ENCODE measurements around the gene SKAP1.
"Not testable (repeated sequence)": the region's sequence is repeated elsewhere in the genome, so short reads cannot be mapped to it uniquely, and the experiment has no call there.

The SKAP1 gene

DNA sequence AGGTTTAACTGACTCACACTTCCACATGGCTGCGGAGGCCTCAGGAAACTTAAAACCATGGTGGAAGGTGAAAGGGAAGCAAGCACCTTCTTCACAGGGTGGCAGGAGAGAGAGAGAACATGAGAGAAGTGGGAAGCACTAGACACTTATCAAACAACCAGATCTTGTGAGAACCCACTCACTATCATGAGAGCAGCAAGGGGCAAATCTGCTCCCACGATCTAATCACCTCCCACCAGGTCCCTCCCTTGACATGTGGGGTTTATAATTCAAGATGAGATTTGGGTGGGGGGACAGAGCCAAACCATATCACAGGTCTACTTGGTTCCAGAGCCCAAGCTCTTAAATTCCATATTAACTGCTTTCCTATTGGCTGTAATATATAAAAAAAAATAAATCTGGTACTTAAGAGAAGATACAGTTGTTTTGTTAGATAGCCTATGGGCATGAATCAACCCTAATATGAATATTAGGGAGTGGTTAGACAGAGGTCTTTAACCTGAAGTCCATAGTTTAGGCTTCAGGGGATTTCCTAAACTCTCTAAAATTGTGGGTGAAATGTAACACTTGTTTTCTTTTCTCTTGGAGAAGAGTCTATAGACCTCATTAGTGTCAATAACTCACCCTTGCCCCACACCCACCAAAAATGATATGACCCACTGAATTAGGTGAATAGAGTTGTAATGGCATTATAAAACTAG lies 56.7 kb downstream of the SKAP1 start:
- DNase-seq (ENCODE audit: low read depth in 1 of 2, low spot score in 1 of 2): no peak

DNA sequence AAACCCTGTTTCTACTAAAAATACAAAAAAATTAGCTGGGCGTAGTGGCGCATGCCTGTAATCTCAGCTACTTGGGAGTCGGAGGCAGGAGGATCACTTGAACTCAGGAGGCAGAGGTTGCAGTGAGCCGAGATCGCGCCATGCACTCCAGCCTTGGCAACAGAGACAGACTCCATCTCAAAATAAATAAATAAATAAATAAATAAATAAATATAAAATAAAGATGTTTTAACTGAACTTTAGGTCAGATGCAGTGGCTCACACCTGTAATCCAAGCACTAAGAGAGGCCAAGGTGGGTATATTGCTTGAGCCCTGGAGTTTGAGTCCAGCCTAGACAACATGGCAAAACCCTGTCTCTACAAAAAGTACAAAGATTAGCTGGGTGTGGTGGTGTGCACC lies 61.0 kb downstream of the SKAP1 start:
- DNase-seq (ENCODE audit: low read depth in 1 of 2, low spot score in 1 of 2): not testable (repeated sequence)

DNA sequence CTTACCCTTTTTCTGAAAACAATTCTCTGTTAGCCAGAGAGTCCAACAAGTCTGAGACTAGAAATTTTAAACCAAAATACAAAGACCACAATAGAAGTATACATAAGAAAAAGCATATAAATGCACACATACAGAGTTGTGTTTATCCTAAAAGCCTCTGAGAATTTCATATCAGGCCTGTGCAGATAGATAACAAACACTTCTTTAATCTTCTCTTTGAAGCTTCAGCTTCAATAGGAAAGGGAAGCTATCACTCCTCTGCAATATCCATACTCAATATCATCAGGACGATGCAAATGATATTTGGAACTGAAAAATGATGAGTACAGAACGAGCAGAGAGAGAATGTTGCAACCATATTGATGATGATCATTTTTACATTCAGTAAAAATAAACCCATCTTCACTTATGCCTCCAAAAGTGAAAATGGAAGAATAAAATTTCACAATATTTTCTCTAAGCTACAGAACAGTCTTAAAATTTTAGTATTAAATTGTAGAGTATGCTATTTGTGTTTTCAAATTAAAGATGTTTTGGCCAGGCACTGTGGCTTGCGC lies 61.6 kb downstream of the SKAP1 start:
- no peak for DNase-seq (ENCODE audit: low read depth in 1 of 2, low spot score in 1 of 2)

DNA sequence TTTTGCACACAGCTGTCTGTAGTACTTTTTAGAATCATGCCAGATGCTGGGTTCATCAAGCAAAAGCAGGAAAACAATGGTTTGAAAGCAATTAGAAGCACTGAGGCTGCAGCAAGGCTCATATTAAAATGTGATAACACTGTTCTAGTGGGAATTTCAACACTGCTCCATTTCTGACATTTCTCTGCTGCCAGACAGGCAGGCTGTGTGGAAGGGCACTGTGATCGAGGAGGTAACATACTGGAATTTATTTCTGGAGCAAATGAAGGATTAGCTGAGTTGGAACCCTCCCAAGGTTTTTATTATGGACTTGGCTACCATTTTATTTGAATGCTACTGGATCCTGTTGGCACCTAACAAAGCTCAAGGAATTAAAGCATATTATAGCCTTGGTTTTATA lies 66.9 kb downstream of the SKAP1 start:
- no peak for DNase-seq (ENCODE audit: low read depth in 1 of 2, low spot score in 1 of 2)

DNA sequence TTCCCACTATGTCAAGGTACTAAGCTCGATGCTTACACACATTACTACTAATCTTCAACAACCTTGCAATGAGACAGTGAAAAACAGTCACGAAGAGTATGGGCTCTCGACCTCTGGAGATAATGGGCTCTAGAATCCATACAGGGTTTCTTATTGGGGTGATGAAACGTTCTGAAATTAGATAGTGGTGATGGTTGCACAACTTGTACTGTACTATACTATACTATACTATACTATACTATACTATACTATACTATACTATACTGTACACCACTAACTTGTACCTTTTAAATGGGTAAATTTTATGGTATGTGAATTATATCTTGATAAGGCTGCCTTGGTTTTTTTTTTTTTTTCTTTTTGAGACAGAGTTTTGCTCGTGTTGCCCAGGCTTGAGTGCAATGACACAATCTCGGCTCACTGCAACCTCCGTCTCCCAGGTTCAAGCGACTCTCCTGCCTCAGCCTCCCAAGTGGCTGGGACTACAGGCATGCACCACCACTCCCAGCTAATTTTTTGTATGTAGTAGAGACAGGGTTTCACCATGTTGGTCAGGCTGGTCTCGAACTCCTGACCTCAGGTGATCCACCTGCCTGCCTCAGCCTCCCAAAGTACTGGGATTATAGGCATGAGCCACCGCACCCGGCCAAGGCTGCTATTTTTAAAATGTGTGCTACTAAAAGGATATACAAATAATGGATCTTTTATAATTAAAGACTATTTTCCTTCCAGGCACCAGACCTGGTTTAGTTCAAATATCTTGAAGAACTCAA lies 69.0 kb downstream of the SKAP1 start:
- not testable (repeated sequence) for DNase-seq (ENCODE audit: low read depth in 1 of 2, low spot score in 1 of 2)

DNA sequence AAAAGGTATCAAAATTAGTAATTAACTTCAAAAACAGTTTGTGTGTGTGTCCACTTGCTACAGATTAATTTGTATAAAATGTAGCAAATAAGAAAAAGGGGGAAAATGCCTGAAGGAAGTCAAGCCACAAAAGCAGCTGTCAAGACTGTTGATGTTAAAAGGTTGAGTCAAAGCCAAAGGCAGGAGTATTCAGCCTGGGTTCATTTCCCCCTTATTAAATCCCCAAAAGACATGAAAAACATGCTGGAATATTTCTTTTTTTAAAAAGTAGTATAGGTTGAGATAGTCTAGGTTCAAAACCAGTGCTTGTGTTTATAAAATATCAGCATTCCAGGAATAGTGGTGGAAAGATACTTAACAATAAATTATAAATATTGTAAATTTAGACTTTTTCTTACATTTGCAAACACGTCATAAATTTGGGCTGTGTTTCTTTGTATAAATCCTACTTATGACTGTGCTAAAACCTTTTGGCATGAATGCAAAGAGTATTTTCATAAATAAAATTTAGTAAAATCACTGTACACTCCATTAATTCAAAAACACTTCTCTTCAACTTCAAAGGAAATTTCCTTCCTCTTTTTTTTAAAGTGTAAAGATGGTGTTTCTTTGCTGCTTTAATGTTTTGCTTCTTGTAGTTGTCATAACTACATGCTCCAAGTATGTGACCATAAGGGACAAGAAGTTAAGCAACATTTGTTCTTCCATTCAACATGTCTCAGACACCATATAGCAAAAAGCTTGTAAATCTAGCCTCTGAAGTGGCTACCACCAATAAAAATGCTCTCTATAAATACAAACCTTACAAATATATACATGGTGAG lies 72.0 kb downstream of the SKAP1 start:
- no peak for DNase-seq (ENCODE audit: low read depth in 1 of 2, low spot score in 1 of 2)

DNA sequence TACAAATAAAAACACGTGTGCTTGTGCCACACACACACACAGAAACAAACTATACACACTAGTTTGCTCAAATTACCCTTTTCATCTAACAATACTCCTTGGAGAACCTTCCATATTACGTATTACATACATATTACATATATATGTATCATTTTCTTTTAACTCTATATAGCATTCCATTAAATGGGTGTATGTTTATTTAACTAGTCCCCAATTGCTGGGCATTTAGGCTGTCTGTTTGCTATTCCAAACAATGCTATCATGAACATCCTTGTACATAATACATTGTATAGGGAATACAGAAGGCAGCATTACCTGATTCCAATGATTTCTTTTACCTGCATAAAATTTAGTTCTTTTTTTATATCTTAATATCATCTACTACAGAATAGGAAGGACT lies 73.1 kb downstream of the SKAP1 start:
- DNase-seq (ENCODE audit: low read depth in 1 of 2, low spot score in 1 of 2): no peak

DNA sequence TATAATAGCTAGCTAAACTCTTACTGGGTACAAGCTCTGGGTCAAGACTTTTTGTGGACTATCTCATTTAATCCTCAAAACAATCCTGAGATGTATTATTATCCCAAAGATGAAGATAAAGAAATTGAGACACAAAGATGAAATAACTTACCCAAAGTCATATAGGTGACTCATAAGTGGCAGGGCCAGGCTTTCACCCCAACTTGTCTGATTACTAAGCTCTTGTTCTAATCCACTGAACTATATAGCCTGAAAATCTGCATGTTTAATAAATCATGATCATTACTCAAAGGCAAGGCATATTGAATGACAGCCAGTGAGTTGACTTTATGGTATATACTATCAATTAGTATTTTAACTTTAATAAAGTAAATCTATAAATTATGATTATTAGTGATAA lies 77.4 kb downstream of the SKAP1 start:
- no peak for DNase-seq (ENCODE audit: low read depth in 1 of 2, low spot score in 1 of 2)

DNA sequence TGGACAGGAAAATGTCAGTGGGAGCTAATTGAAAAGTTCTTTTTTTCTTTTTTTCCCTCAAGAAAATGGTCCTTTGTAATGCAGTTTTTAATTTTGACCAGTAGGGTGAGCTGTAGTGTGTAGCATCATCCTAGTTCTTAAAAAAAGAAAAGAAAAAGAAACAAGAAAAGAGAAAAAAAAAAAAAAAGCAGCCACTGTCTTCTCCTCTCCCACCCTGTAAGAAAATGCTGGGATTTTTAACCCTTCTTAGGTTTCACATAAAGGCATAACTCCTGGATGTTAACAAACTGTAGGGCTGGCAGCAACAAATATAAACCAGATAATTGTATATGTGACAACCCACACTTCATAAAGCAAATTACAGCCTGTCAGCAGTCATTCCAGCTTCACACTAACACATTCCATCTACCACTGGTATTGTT lies 78.1 kb downstream of the SKAP1 start:
- DNase-seq (ENCODE audit: low read depth in 1 of 2, low spot score in 1 of 2): no peak

DNA sequence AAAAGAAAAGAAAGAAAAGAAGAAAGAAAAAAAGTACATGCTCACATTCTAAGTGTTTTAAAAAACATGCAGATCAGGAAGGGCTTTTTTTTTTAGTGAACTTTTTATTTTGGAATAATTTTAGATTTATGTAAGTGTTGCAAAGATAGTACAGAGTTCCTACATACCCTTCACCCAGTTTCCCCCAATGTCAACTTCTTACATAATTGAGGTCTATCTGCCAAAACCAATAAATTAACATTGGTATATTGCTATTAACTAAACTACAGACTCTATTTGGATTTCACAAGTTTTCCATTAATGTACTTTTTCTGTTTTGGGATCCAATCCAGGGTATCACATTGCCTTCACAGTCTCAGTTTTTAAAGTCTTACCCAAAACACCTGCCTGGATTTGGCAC lies 81.7 kb downstream of the SKAP1 start:
- no peak for DNase-seq (ENCODE audit: low read depth in 1 of 2, low spot score in 1 of 2)

DNA sequence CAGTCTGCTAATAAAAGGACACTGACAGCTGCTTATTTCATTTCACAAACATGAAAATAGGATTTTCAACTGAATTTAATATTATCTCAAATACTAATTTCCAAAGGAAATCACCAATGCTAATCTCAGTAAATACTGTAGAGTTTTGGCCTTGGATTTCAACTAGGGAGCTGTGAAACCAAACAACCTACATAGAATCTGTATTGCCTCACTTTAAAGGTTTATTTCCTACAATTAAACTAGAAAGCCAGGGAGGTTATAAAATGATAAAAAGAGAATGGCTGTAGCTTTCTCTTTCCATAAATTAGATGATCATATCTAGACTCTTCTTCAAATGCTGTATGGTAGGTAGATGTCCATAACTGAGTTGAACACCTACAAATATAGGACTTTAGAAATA lies 82.8 kb downstream of the SKAP1 start:
- DNase-seq (ENCODE audit: low read depth in 1 of 2, low spot score in 1 of 2): no peak

DNA sequence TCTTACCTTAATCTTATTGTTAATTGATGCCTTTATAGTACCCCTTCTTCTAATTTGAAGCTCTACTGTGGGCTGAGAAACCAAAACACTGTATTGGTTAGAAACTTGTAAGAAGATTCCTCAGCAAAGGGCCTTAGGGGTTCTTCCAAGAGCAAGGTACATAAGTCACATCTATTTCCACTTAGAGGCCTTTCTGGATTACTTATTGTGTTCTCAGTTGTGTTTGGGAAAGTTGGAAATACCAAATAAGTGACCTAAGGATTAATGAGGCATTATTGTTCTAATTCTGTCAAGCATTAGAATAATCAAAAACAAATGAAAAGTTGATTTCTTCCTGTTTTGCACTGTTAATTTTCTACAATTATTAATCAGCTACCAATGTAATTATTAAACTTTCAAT lies 85.8 kb downstream of the SKAP1 start:
- DNase-seq (ENCODE audit: low read depth in 1 of 2, low spot score in 1 of 2): no peak

DNA sequence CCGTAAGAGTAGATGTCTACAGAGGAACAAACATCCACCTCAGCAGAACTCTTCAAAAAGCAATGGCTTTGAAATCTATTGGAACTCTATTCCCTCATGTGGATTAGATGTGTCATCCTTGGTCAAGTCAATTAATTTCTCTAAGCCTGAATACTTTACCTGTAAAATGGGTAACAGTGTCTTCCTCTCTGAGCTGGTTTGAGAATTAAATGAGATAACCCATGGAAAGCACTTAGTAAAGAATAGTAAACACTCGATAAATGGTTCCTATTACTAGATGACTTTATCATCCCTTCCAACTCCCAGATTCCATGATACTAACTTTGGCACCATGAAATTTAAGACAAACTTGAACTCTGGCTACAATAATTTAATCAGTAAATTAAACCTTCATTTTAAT lies 89.1 kb downstream of the SKAP1 start:
- no peak for DNase-seq (ENCODE audit: low read depth in 1 of 2, low spot score in 1 of 2)

DNA sequence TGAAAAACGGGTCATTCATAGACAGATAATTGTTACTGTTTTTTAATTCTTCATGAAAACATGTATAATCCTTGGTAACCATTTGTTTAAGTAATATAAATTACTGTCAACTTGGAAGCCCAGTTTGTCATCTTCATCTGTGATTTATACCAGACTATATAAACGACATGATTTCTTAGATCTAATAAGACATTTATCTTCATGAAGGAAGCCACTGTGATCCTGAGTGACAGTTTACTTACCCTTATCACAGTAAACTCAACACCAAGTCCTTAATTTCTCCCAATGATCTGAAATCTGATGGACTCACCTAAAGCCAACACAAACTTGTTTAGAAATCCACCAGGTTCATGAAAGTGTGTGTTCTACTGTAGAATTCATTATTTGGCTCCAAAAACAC lies 91.3 kb downstream of the SKAP1 start:
- no peak for DNase-seq (ENCODE audit: low read depth in 1 of 2, low spot score in 1 of 2)

DNA sequence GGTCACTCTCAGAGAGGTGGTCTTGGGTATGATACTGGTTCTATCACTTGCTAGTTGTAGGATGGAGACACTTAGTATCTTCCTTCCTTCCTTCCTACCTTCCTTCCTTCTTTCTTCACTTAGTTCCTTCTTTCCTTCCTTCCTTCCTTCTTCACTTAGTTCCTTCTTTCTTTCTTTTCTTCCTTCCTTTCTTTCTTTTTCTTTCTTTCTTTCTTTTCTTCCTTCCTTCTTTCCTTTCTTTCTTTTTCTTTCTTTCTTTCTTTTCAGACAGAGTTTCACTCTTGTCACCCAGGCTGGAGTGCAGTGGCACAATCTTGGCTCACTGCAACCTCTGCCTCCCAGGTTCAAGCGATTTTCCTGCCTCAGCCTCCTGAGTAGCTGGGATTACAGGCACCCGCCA lies 92.1 kb downstream of the SKAP1 start:
- DNase-seq (ENCODE audit: low read depth in 1 of 2, low spot score in 1 of 2): not testable (repeated sequence)

DNA sequence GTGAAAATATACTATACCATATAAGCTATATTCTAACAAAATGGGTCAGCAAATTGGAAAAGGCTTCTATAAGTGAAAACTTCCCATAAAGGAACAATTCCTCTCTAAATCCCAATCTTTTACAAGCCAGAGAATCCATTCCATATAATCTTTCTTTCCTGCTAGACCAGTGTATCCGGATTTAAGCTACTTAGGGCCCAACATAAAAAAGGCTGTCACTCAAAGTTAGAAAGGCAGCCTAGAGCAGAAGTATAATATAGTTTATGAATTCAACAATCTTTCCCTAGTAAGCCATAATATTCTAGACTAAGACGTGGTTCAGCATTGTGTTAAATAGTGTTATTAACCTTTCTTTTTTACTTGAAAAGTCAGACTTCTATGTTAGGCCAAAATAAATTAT lies 93.0 kb downstream of the SKAP1 start:
- no peak for DNase-seq (ENCODE audit: low read depth in 1 of 2, low spot score in 1 of 2)

DNA sequence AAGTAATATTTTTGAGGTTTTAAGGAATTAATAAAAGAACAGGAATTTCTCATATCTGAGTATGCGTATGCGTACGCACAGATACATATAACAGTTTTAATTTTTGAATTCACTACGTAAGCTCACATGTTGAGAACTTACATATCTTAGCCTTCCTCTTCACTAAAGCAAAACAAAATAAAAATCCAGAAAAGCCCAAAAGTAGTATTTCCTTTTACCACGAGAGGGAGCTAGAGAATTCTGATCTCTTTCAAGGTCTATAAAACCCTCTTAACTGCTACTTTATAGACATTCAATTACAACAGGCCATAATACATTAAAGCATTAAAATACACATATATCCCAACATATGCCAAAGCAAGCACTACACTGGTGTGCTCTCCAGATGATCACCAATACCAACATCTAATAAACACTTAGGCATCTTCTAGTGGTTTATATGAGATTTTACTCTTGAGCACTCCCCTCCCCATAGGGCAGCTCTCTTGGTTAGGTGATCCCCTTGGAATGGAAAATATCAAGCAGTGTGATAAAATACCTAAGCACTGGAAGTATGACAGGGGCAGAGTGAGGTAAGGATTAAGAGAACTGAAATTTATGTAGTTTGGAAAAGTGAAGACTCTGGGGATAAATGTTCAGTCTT lies 94.0 kb downstream of the SKAP1 start:
- DNase-seq (ENCODE audit: low read depth in 1 of 2, low spot score in 1 of 2): no peak

DNA sequence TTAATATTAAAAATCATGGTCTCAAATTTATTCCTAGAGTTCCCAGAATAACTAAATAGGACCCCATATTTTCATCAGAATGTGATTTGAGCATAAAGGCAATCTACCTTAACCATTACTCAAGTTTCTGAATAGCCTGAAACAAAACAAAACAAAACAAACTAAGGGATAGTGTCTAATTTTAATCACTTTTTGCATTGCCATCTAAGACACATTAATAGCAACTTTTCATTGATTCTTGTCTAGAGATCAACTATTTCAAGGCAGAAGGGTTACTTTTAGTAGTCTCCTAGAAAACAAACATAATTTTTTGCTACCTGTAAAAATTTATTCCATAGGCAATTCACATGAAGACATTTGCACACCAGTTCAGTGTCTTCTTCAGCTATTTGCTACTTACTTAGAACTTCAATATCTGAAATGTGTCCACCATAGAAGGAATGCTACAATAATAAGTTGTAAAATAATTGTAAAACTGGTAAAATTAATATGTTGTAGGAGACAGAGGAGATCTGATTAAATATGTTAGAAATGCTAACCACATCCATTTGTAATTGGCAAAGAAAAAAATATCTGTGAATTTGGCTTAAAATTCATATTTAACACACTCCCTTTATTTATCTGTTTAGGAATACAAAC lies 94.7 kb downstream of the SKAP1 start:
- no peak for DNase-seq (ENCODE audit: low read depth in 1 of 2, low spot score in 1 of 2)

DNA sequence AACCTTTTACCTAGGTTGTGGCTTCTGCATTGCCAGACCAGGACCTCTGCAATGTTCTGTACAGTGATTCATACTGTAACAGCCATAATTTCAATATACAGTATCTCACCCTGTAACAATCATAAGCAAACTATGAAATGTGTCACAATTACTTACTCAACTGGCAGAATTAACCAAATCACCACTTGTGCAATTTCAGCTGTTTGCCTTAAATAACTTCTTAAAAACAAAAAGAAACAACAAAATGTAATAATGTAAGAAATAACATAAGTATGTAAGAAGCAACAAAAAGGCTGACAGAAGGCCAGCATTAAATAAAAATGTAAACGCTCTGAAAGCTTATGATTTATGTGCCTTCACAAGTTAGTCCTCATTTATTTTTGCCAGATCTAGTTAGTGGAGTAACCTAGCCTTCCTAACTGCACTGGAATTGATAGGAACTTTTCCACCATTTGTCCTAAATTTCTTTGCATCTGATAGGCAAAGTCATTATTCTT lies 96.9 kb downstream of the SKAP1 start:
- no peak for DNase-seq (ENCODE audit: low read depth in 1 of 2, low spot score in 1 of 2)

DNA sequence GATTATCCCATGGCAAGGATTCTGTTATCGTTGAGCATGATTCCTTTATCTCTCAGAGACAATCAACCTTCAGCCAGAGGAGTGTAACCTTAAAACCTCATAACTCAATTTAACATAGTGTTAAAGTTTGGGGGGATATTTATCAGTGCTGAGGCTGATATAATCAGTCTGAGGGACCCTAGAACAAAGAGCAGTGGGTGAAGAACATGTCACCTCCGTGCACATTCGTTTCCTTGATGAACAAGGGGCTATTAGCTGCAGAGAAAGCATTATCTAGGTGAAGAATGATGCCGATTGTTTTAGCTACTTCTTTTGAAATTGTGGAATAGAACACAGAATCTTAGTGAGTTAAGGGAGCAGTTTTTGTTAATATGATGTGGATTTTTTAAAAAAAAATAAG lies 99.1 kb downstream of the SKAP1 start:
- DNase-seq (ENCODE audit: low read depth in 1 of 2, low spot score in 1 of 2): no peak

DNA sequence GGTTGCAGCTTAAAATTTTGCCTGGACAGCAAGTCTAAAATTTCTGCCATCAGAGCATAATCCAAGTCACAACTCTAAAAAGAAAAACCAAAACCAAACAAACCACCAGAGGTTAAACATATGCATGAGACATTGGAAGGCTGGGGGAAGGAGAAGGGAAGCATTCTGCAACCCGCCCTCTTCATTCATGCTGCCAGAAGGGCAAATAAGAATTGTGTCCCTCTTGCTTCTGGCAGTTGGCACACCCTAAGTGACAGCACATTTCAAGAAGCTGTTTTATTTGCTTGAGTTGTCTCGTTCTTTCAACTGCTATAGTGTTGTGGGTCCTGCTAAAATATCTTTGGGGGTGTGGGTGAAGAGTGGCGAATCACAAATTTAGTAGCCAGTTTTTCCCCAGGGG lies 99.6 kb downstream of the SKAP1 start:
- DNase-seq (ENCODE audit: low read depth in 1 of 2, low spot score in 1 of 2): no peak

All from activated T-helper 1 cell treated with anti-CD3 and anti-CD28 coated beads, Interleukin-2, amount 50 U/mL, for 16 hours (primary cell).